Heart left ventricle (tissue), 16 donors: Measurements from ENCODE around the gene KISS1R. TPM values are rescaled to one million over a fixed set of nuclear protein-coding genes. Genes with fewer than 3 reads are reported as not detected.

Experiments
- ATAC-seq, 4 donors: fragments of 200-7000 bp; cut with Tn5 transposase; one replicate each; pipeline ENCODE4 v1.9.1; 2020 to 2022; ENCODE audit warnings: moderate library complexity in 4 of 4, mild to moderate bottlenecking in 3 of 4, moderate number of reproducible peaks in 1 of 4
- DNase-seq, 5 donors: peaks; one replicate each; pipeline ENCODE4 v3.0.0-alpha.2; 2020
- H3K27ac ChIP-seq, 12 donors: fragments of 200-600 bp; sonication (generic) in 4 of 12; one replicate each; pipeline versions ENCODE4 v1.5.0 to v1.8.0; 2016 to 2022; ENCODE audit warnings: mild to moderate bottlenecking in 2 of 12
- H3K27me3 ChIP-seq, 9 donors: fragments of 200-600 bp; sonication (generic) in 2 of 9; one replicate each; pipeline versions ENCODE4 v1.5.1 to v1.8.0; 2016 to 2022; ENCODE audit warnings: mild to moderate bottlenecking in 3 of 9
- H3K36me3 ChIP-seq, 9 donors: fragments of 200-600 bp; sonication (generic) in 2 of 9; one replicate each; pipeline versions ENCODE4 v1.5.0 to v1.8.0; 2018 to 2022; ENCODE audit warnings: mild to moderate bottlenecking in 2 of 9
- H3K4me1 ChIP-seq, 12 donors: fragments of 200-600 bp; sonication (generic) in 4 of 12; one replicate each; pipeline versions ENCODE4 v1.5.0 to v1.8.0; 2016 to 2022; ENCODE audit warnings: mild to moderate bottlenecking in 3 of 12
- H3K4me3 ChIP-seq, 12 donors: fragments of 200-600 bp; sonication (generic) in 4 of 12; one replicate each; pipeline versions ENCODE4 v1.5.0 to v1.8.0; 2017 to 2022; ENCODE audit warnings: mild to moderate bottlenecking in 9 of 12, moderate library complexity in 4 of 12
- H3K9me3 ChIP-seq, 12 donors: fragments of 200-600 bp; sonication (generic) in 4 of 12; one replicate each; pipeline versions ENCODE4 v1.5.0 to v1.8.0; 2016 to 2022; ENCODE audit warnings: mild to moderate bottlenecking in 1 of 12
- CTCF ChIP-seq, 12 donors: fragments of 200-600 bp; sonication (generic) in 4 of 12; IDR thresholded peaks; one replicate each; pipeline versions ENCODE4 v1.5.0 to v1.8.0; 2018 to 2022; ENCODE audit warnings: antibody characterized with exemption in 12 of 12, mild to moderate bottlenecking in 5 of 12
- POLR2A ChIP-seq, 2 donors: fragments of 450-650 bp; IDR thresholded peaks; one replicate each; pipeline ENCODE4 v1.6.1; 2017; ENCODE audit warnings: antibody characterized with exemption in 2 of 2, mild to moderate bottlenecking in 2 of 2, moderate library complexity in 2 of 2
- WGBS, 4 donors: extraction: QIAGEN DNeasy Blood & Tissue Kit in 2 of 4; methylation state at CpG; one replicate each; pipeline versions ENCODE4 v1.1.5 to v1.1.7; 2013 to 2018; 5-methylcytosine and 5-hydroxymethylcytosine counted together
- intact Hi-C, 10 donors: fragments of 100-400 bp; cut with DNase I; formaldehyde crosslinking; loops; one replicate each; pipeline versions ENCODE4 v1.11.1 to v1.14.2; 2022
- polyA plus RNA-seq, 2 donors: library from polyadenylated mRNA; stranded (reverse); fragments of 200-250 nt; gene quantifications; one replicate each; pipeline ENCODE4 v1.2.3, GENCODE V29; 2013
- total RNA-seq, 9 donors: library from RNA; depleted of rRNA in 2 of 9; stranded (reverse); fragments of >200 nt in 2 of 9; fragmentation: NEBNext Ultra II Directional in 3 of 9; extraction: Animal tissue kit (Norgen Biotek cat#: 25700) in 3 of 9; gene quantifications; one replicate each; pipeline versions ENCODE4 v1.1.0 to v1.2.4, GENCODE V29; 2016 to 2023
- donor health status: ischemic (EF 13 %, LVEDD 7.1; RV severe dilation, severe dysfunction).
- donor health status: healthy with polysubstance abuse.
- donor health status: DM: no; HTN: yes; CAD: no.
- donor health status: DM: no; HTN: no; CAD: no.
- donor health status: ischemic (EF 25% LVEDD 6.9; RV normal size, moderate dysfunction).
- donor health status: ischemic (EF 25% LVEDD 5.7; RV mildly dilated, moderate dysfunction).
- donor health status: healthy.
- donor health status: DM: yes; HTN: yes; CAD: no.
- donor health status: ischemic (EF 35%, LVEDD 5.7; RV mildly dilated, moderate dysfunction).
- donor health status: nonischemic (EF 11% LVEDD 7.7; RV severe dilation, severe dysfunction).
- donor health status: DM: yes; HTN: yes; CAD: no.
- donor health status: PGD.
- donor health status: ischemic (EF 29% LVEDD 5.4; RV normal size, mild dysfunction).
- donor health status: nonischemic (EF 23%, LVEDD 6.1; RV moderate dilation, normal function).

Gene KISS1R
- total and polyA plus RNA-seq, 11 donors: not detected

- Histone ChIP-seq H3K4me3 (peak overlapping the region in 10 of 12 donors; percentile 63 to 96 (median 87)), H3K9me3 (no peaks in the 10 kb centered on the region), H3K27me3 (no peaks in the 10 kb centered on the region), H3K36me3 (peaks cover 0 to 9% (median 0%) of the 10 kb centered on the region in 9 donors), H3K27ac (peak overlapping the region in 10 of 12 donors; percentile 53 to 93 (median 82)), H3K4me1 (peaks cover 4 to 42% (median 22%) of the 10 kb centered on the region in 12 donors)
- intact Hi-C loops: loop anchor here in 2 of 10 donors (10.0 kb wide), 2 partner anchors 257 to 317 kb away; partner anchors contain the start of genes ATP5F1D (in 1 of the 2) and MIDN (in 1 of the 2)
- DNase-seq: no peak
- TF ChIP-seq CTCF (IDR thresholded peaks at IDR 0.05) (no peak), POLR2A (IDR thresholded peaks at IDR 0.05) (no peak)
- no peak for ATAC-seq
- 73 to 81% (median 77%) methylated on average over 9 to 12 of the region's 12 CpGs for WGBS, 4 donors
These were observed 10.8 kb downstream of the KISS1R start for GRCh38 chr19:927780-928401.

GRCh38 chr19:928471-929202 is 11.5 kb downstream of the KISS1R start:
- H3K36me3 ChIP-seq: peaks cover 0 to 9% (median 0%) of the 10 kb centered on the region in 9 donors
- H3K27ac ChIP-seq: peak overlapping the region in 2 of 12 donors; percentile 14 to 88
- TF ChIP-seq POLR2A (IDR thresholded peaks at IDR 0.05): no peak
- TF ChIP-seq CTCF (IDR thresholded peaks at IDR 0.05): no peak
- no peaks in the 10 kb centered on the region for H3K27me3 ChIP-seq
- peaks cover 4 to 49% (median 30%) of the 10 kb centered on the region in 12 donors for H3K4me1 ChIP-seq
- intact Hi-C loops: loop anchor here in 2 of 10 donors (10.0 kb wide), 2 partner anchors 256 to 316 kb away; partner anchors contain the start of genes ATP5F1D (in 1 of the 2) and MIDN (in 1 of the 2)
- H3K4me3 ChIP-seq: no peak overlapping the region
- 85 to 91% (median 90%) methylated on average over 15 to 18 of the region's 18 CpGs for WGBS, 4 donors
- H3K9me3 ChIP-seq: no peaks in the 10 kb centered on the region
- no peak for DNase-seq
- ATAC-seq: no peak

- H3K4me3 ChIP-seq: no peak overlapping the region
- peaks cover 4 to 52% (median 36%) of the 10 kb centered on the region in 12 donors for H3K4me1 ChIP-seq
- intact Hi-C loops: loop anchor here in 2 of 10 donors (10.0 kb wide), 2 partner anchors 255 to 315 kb away; partner anchors contain the start of genes ATP5F1D (in 1 of the 2) and MIDN (in 1 of the 2)
- ATAC-seq (no peak), DNase-seq (no peak)
- peaks cover 0 to 9% (median 0%) of the 10 kb centered on the region in 9 donors for H3K36me3 ChIP-seq
- TF ChIP-seq CTCF (IDR thresholded peaks at IDR 0.05) (no peak), POLR2A (IDR thresholded peaks at IDR 0.05) (no peak)
- H3K27me3 ChIP-seq: no peaks in the 10 kb centered on the region
- 93 to 97% (median 94%) methylated on average over 31 to 51 of the region's 51 CpGs for WGBS, 4 donors
- H3K9me3 ChIP-seq: no peaks in the 10 kb centered on the region
- peak overlapping the region in 1 of 12 donors; percentile 31 for H3K27ac ChIP-seq
These were observed 12.2 kb downstream of the KISS1R start for GRCh38 chr19:929203-929890.
